H1 (cell line): ENCODE results near the gene PSMC3IP. TPM values are rescaled to one million over a fixed set of nuclear protein-coding genes. Genes with fewer than 3 reads are reported as not detected.
A peak's percentile ranks its signal among the peaks of the same experiment; 100 is the strongest.

Source experiments
- CTCF ChIA-PET: fragments of 300-600 bp; sonication (Branson Sonifier 250); formaldehyde crosslinking; loops from one replicate; lab custom pipeline; 2021; ENCODE audit not compliant: partially characterized antibody; lab: Charles Lee
- POLR2A ChIA-PET: fragments of 300-600 bp; sonication (Branson Sonifier 250); formaldehyde crosslinking; loops from one replicate; lab custom pipeline; 2021; ENCODE audit warnings: inconsistent platforms; ENCODE audit not compliant: partially characterized antibody; lab: Charles Lee
- DNase-seq, 2 experiments: peaks; one replicate each; pipeline versions ENCODE4 v3.0.0 to v3.0.0-alpha.2; 2010 to 2022; ENCODE audit warnings: low spot score in 2 of 2, low read depth in 1 of 2, mixed read lengths in 1 of 2
- FAIRE-seq: peaks from 2 replicates; lab custom pipeline; 2011; peaks lifted over from hg19 to GRCh38; lab: Jason Lieb, UNC
- H2AFZ ChIP-seq: 2 replicates; pipeline ENCODE4 v1.8.1; 2012; ENCODE audit warnings: low read length, inconsistent platforms
- H2AK5ac ChIP-seq: 2 replicates; pipeline ENCODE4 v1.6.1; 2013; ENCODE audit warnings: low read depth, low read length
- H2BK120ac ChIP-seq: replicated peaks from 2 replicates; pipeline ENCODE3; 2013; ENCODE audit warnings: low read depth, low read length, inconsistent platforms
- H2BK12ac ChIP-seq: 2 replicates; pipeline ENCODE4 v1.6.1; 2013; ENCODE audit warnings: low read depth, low read length
- H2BK15ac ChIP-seq: 2 replicates; pipeline ENCODE4 v1.6.1; 2013; ENCODE audit warnings: low read length
- H2BK20ac ChIP-seq: 2 replicates; pipeline ENCODE4 v1.6.1; 2013; ENCODE audit warnings: low read length
- H2BK5ac ChIP-seq: 2 replicates; pipeline ENCODE4 v1.6.1; 2013; ENCODE audit warnings: low read depth, low read length
- H3K14ac ChIP-seq: 2 replicates; pipeline ENCODE4 v1.6.1; 2013; ENCODE audit warnings: inconsistent platforms; ENCODE audit not compliant: insufficient read length
- H3K18ac ChIP-seq: 2 replicates; pipeline ENCODE4 v1.6.1; 2013; ENCODE audit warnings: low read length; ENCODE audit errors: extremely low read depth
- H3K23ac ChIP-seq: 2 replicates; pipeline ENCODE4 v1.6.1; 2013; ENCODE audit warnings: inconsistent platforms; ENCODE audit not compliant: insufficient read length
- H3K23me2 ChIP-seq: 2 replicates; pipeline ENCODE4 v1.6.1; 2013; ENCODE audit warnings: low read depth, low read length
- H3K27ac ChIP-seq: 2 replicates; pipeline ENCODE4 v1.6.1; 2011; ENCODE audit warnings: low read depth, low read length, inconsistent platforms
- H3K27me3 ChIP-seq, 4 experiments: replicated peaks in 1 of 4; 1 replicate in 1 of 4; 2 replicates in 3 of 4; pipeline versions ENCODE4 v1.6.1 to v1.8.1; 2011 to 2013; ENCODE audit warnings: low read length in 3 of 4, mild to moderate bottlenecking in 3 of 4, inconsistent platforms in 2 of 4, mixed read lengths in 2 of 4, moderate library complexity in 1 of 4; ENCODE audit not compliant: control insufficient read depth in 3 of 4, insufficient read depth in 3 of 4; ENCODE audit errors: extremely low read depth in 1 of 4
- H3K36me3 ChIP-seq, 4 experiments: 2 replicates each; pipeline versions ENCODE4 v1.6.1 to v1.8.1; 2011 to 2013; ENCODE audit warnings: mild to moderate bottlenecking in 4 of 4, low read length in 3 of 4, moderate library complexity in 2 of 4, control low read depth in 1 of 4, inconsistent platforms in 1 of 4; ENCODE audit not compliant: insufficient read depth in 4 of 4, control insufficient read depth in 2 of 4
- H3K4ac ChIP-seq: replicated peaks from 2 replicates; pipeline ENCODE3; 2013; ENCODE audit warnings: low read length, low read depth, mixed read lengths, inconsistent platforms; ENCODE audit not compliant: insufficient read length
- H3K4me1 ChIP-seq, 4 experiments: replicated peaks in 1 of 4; 1 replicate in 1 of 4; 2 replicates in 3 of 4; pipeline versions ENCODE4 v1.6.1 to v1.8.1; 2011 to 2013; ENCODE audit warnings: low read length in 3 of 4, inconsistent platforms in 2 of 4, mixed read lengths in 1 of 4; ENCODE audit not compliant: insufficient read depth in 4 of 4, control insufficient read depth in 3 of 4
- H3K4me2 ChIP-seq, 2 experiments: 2 replicates each; pipeline versions ENCODE4 v1.6.1 to v1.8.1; 2011 to 2013; ENCODE audit warnings: low read depth in 2 of 2, low read length in 2 of 2, control low read depth in 1 of 2, inconsistent platforms in 1 of 2, mild to moderate bottlenecking in 1 of 2; ENCODE audit not compliant: insufficient read depth in 1 of 2
- H3K4me3 ChIP-seq, 4 experiments: fragments of 200-600, 300-600 bp in 1 of 4; sonication (generic), shearing (Covaris generic), sonication (Bioruptor Twin) in 1 of 4; 2 replicates each; pipeline versions ENCODE4 v1.5.1 to v1.8.1; 2011 to 2016; ENCODE audit warnings: low read length in 4 of 4, low read depth in 3 of 4, control low read depth in 2 of 4, inconsistent platforms in 2 of 4, mild to moderate bottlenecking in 2 of 4, mixed read lengths in 1 of 4, moderate library complexity in 1 of 4; ENCODE audit not compliant: insufficient read depth in 2 of 4; ENCODE audit errors: extremely low read depth in 1 of 4
- H3K56ac ChIP-seq: replicated peaks from 2 replicates; pipeline ENCODE3; 2013; ENCODE audit warnings: low read depth, mild to moderate bottlenecking, mixed read lengths, low read length, inconsistent platforms; ENCODE audit not compliant: insufficient read length
- H3K79me1 ChIP-seq: 2 replicates; pipeline ENCODE4 v1.6.1; 2013; ENCODE audit warnings: low read depth, low read length, control low read depth
- H3K79me2 ChIP-seq, 2 experiments: 2 replicates each; pipeline versions ENCODE4 v1.6.1 to v1.8.1; 2012 to 2013; ENCODE audit warnings: low read length in 2 of 2, mild to moderate bottlenecking in 2 of 2, inconsistent platforms in 1 of 2; ENCODE audit not compliant: insufficient read depth in 2 of 2, control insufficient read depth in 1 of 2
- H3K9ac ChIP-seq, 4 experiments: replicated peaks in 1 of 4; 1 replicate in 1 of 4; 2 replicates in 3 of 4; pipeline versions ENCODE4 v1.6.1 to v1.8.1; 2011 to 2013; ENCODE audit warnings: low read depth in 3 of 4, low read length in 3 of 4, control low read depth in 2 of 4, mild to moderate bottlenecking in 2 of 4, moderate library complexity in 2 of 4, inconsistent platforms in 1 of 4; ENCODE audit errors: extremely low read depth in 1 of 4
- H3K9me3 ChIP-seq, 2 experiments: 2 replicates each; pipeline versions ENCODE4 v1.6.1 to v1.8.1; 2012 to 2013; ENCODE audit warnings: mild to moderate bottlenecking in 2 of 2, moderate library complexity in 2 of 2, control low read depth in 1 of 2, inconsistent platforms in 1 of 2, low read depth in 1 of 2, low read length in 1 of 2, mixed read lengths in 1 of 2; ENCODE audit not compliant: insufficient read depth in 2 of 2
- H4K20me1 ChIP-seq, 2 experiments: replicated peaks in 1 of 2; 2 replicates each; pipeline versions ENCODE3 to v1.8.1; 2011 to 2013; ENCODE audit warnings: inconsistent platforms in 2 of 2, low read length in 2 of 2, mild to moderate bottlenecking in 1 of 2; ENCODE audit not compliant: insufficient read depth in 2 of 2, control insufficient read depth in 1 of 2
- H4K5ac ChIP-seq: 2 replicates; pipeline ENCODE4 v1.6.1; 2013; ENCODE audit warnings: low read length, low read depth, mixed read lengths, inconsistent platforms; ENCODE audit not compliant: insufficient read length
- H4K8ac ChIP-seq: 2 replicates; pipeline ENCODE4 v1.8.0; 2013; ENCODE audit warnings: mild to moderate bottlenecking, moderate library complexity, low read length, inconsistent platforms; ENCODE audit not compliant: insufficient read depth; ENCODE audit errors: extremely low read depth
- H4K91ac ChIP-seq: replicated peaks from 2 replicates; pipeline ENCODE3; 2013; ENCODE audit warnings: low read length, mixed read lengths, inconsistent platforms; ENCODE audit not compliant: insufficient read length
- CEBPB ChIP-seq: IDR thresholded peaks from 2 replicates; pipeline ENCODE4 v1.6.1; 2012; ENCODE audit warnings: low read depth, low read length
- CHD1 ChIP-seq: IDR thresholded peaks from 2 replicates; pipeline ENCODE4 v1.6.1; 2012; ENCODE audit warnings: low read depth, low read length, improper control_type of control experiment
- EP300 ChIP-seq, 2 experiments: IDR thresholded peaks; 1 replicate in 1 of 2; 2 replicates in 1 of 2; pipeline ENCODE4 v1.6.1; 2011 to 2012; ENCODE audit warnings: low read depth in 2 of 2, low read length in 2 of 2, mild to moderate bottlenecking in 2 of 2, borderline replicate concordance in 1 of 2, inconsistent platforms in 1 of 2, moderate library complexity in 1 of 2
- HDAC6 ChIP-seq: IDR thresholded peaks from one replicate; pipeline ENCODE4 v1.7.1; 2012; ENCODE audit warnings: low read depth, mild to moderate bottlenecking, inconsistent platforms, low read length, moderate library complexity
- KDM1A ChIP-seq: fragments of 200-600, 300-600 bp; sonication (generic); IDR thresholded peaks from 2 replicates; pipeline ENCODE4 v1.7.1; 2016; ENCODE audit warnings: mild to moderate bottlenecking, low read length, borderline replicate concordance
- NRF1 ChIP-seq: IDR thresholded peaks from 2 replicates; pipeline ENCODE4 v1.6.1; 2011; ENCODE audit warnings: mild to moderate bottlenecking, low read depth, low read length, improper control_type of control experiment
- PHF8 ChIP-seq: fragments of 200-600 bp; sonication (generic); conservative IDR thresholded peaks from 2 replicates; pipeline ENCODE4 v1.7.1; 2012; ENCODE audit warnings: low read depth, mild to moderate bottlenecking, inconsistent platforms, low read length, moderate library complexity
- TCF12 ChIP-seq: IDR thresholded peaks from 2 replicates; pipeline ENCODE4 v1.6.1; 2011; ENCODE audit warnings: low read depth, mild to moderate bottlenecking, low read length
- ZNF274 ChIP-seq: IDR thresholded peaks from 2 replicates; pipeline ENCODE4 v1.7.0; 2012; ENCODE audit warnings: low read length, borderline replicate concordance; ENCODE audit errors: extremely low read depth
- WGBS, 2 experiments: shearing (Covaris generic) in 1 of 2; methylation state at CpG; one replicate each; pipeline versions ENCODE4 v1.1.6 to v1.1.7; 2013 to 2015; ENCODE audit warnings: low lambda C conversion rate in 2 of 2, mixed read lengths in 2 of 2, inconsistent platforms in 1 of 2, low coverage in 1 of 2, missing lambda C conversion rate in 1 of 2; ENCODE audit not compliant: insufficient replicate concordance in 2 of 2, insufficient coverage in 1 of 2, insufficient read length in 1 of 2; ENCODE audit errors: extremely low coverage in 1 of 2, missing lambda C conversion rate in 1 of 2; 5-methylcytosine and 5-hydroxymethylcytosine counted together
- polyA plus RNA-seq, 7 experiments: library from polyadenylated mRNA; depleted of rRNA in 3 of 7; stranded (reverse) in 5 of 7; unstranded in 2 of 7; fragments of >200 nt in 5 of 7; fragments of 200-250 nt in 2 of 7; gene quantifications; 1 replicate in 5 of 7; 2 replicates in 1 of 7; 4 replicates in 1 of 7; pipeline versions ENCODE4 v1.2.1 to v1.2.3, GENCODE V29; 2011 to 2013; ENCODE audit warnings: missing spikeins in 2 of 7, mixed read lengths in 2 of 7
- total RNA-seq: library from RNA; stranded (reverse); fragmentation: NEBNext Ultra II Directional; extraction: Animal tissue kit (Norgen Biotek cat#: 25700); gene quantifications from 2 replicates; pipeline ENCODE4 v1.2.1, GENCODE V29; 2021

PSMC3IP gene
- total and polyA plus RNA-seq, 2 of the 8 experiments (the other 6 are each of a cell fraction or from before 2014, with no cell fraction given), result 11.5 to 21.9 TPM

DNA sequence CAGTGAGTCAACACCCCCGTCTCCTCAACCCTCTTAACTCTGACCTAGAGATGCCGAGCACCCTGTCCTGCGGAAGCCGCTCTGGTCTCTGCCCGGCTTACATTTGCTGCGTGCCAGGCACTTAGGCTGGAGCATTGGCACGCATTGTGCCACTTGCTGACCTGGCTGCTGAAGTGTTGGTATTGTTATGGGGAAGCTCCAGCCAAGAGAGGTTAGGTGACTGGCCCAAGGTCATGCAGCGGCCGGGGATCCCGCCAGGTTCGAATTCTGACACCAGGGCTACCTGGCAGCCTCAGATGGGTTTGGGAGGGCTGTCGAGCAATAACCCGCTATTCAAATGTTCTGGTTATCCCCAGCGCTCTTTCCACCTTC, 29.8 kb downstream of the PSMC3IP start:
- 94% methylated on average over 13 of the region's 14 CpGs; no CpG with 5 or more reads in 1 of the 2 experiments for WGBS, 2 experiments
- Histone ChIP-seq H3K56ac (no peak overlapping the region), H3K23ac (no peak overlapping the region), H3K4ac (peak overlapping the region; percentile 85), H3K4me1 (peaks cover 0 to 8% (median 7%) of the 10 kb centered on the region in 4 experiments; a peak in 4 of 7 replicates), H2AFZ (no peak overlapping the region), H3K27ac (no peak overlapping the region), H4K5ac (no peak overlapping the region), H3K79me2 (no peaks in the 10 kb centered on the region), H3K14ac (no peak overlapping the region), H2BK5ac (no peak overlapping the region), H3K18ac (no peak overlapping the region; the same call in 1 of the 2 replicates), H3K27me3 (no peaks in the 10 kb centered on the region), H4K8ac (peak overlapping the region; percentile 81; the same call in 1 of the 2 replicates), H3K36me3 (peaks cover 0 to 8% (median 1%) of the 10 kb centered on the region in 4 experiments; a peak in 4 of 8 replicates), H3K9me3 (no peaks in the 10 kb centered on the region), H3K23me2 (peaks cover 2% of the 10 kb centered on the region; the same call in 1 of the 2 replicates), H2BK12ac (no peak overlapping the region), H4K20me1 (peaks cover 0 to 4% of the 10 kb centered on the region in 2 experiments), H3K4me2 (peak overlapping the region; percentile 48 to 84), H2BK15ac (peak overlapping the region; percentile 88; the same call in 1 of the 2 replicates), H2AK5ac (no peak overlapping the region), H2BK20ac (no peak overlapping the region), H4K91ac (peak overlapping the region; percentile 30), H2BK120ac (no peak overlapping the region), H3K9ac (0 out of 7 replicates have a peak overlapping the region, but pooled peaks of 1 of the 4 experiments have one; percentile 0), H3K79me1 (no peaks in the 10 kb centered on the region), H3K4me3 (peak overlapping the region; percentile 31 to 61 (median 37); a peak in 6 of 8 replicates)
- CTCF ChIA-PET, result interaction anchor here (1.4 to 3.0 kb wide), 7 partner anchors 11 to 131 kb away, joined by 3 to 28 read pairs (median 7); partner anchors contain the start of genes MLX, NAGLU and PSMC3IP
- FAIRE-seq (no peak), DNase-seq (no peak)
- POLR2A ChIA-PET, result interaction anchor here (0.7 to 4.3 kb wide), 11 partner anchors 11 to 134 kb away, joined by 3 to 43 read pairs (median 4); partner anchors contain the start of genes NAGLU, PSMC3IP, RETREG3 and TUBG1
- no peak for TF ChIP-seq CHD1
- TF ChIP-seq CEBPB, result no peak
- TF ChIP-seq HDAC6, result no peak
- no peak for TF ChIP-seq NRF1
- TF ChIP-seq EP300 (IDR thresholded peaks at IDR 0.05; ENCODE audit: borderline replicate concordance in 1 of 2, low read depth in 2 of 2, low read length in 2 of 2), result no peak
- TF ChIP-seq TCF12, result no peak
- TF ChIP-seq PHF8, result no peak
- no peak for TF ChIP-seq KDM1A
- TF ChIP-seq ZNF274, result no peak
